ENCODE results near the gene USP48.
"Not testable (repeated sequence)": the region's sequence is repeated elsewhere in the genome, so short reads cannot be mapped to it uniquely, and the experiment has no call there.

USP48 gene, protein sequence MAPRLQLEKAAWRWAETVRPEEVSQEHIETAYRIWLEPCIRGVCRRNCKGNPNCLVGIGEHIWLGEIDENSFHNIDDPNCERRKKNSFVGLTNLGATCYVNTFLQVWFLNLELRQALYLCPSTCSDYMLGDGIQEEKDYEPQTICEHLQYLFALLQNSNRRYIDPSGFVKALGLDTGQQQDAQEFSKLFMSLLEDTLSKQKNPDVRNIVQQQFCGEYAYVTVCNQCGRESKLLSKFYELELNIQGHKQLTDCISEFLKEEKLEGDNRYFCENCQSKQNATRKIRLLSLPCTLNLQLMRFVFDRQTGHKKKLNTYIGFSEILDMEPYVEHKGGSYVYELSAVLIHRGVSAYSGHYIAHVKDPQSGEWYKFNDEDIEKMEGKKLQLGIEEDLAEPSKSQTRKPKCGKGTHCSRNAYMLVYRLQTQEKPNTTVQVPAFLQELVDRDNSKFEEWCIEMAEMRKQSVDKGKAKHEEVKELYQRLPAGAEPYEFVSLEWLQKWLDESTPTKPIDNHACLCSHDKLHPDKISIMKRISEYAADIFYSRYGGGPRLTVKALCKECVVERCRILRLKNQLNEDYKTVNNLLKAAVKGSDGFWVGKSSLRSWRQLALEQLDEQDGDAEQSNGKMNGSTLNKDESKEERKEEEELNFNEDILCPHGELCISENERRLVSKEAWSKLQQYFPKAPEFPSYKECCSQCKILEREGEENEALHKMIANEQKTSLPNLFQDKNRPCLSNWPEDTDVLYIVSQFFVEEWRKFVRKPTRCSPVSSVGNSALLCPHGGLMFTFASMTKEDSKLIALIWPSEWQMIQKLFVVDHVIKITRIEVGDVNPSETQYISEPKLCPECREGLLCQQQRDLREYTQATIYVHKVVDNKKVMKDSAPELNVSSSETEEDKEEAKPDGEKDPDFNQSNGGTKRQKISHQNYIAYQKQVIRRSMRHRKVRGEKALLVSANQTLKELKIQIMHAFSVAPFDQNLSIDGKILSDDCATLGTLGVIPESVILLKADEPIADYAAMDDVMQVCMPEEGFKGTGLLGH

GRCh38 chr1:21782868-21783678, at the start of gene USP48:
TSS of gene USP48 (minus strand) at chr1:21783149. CDS start at chr1:21782957, 192 bp downstream.
- peak; percentile 99 for DNase-seq

DNA sequence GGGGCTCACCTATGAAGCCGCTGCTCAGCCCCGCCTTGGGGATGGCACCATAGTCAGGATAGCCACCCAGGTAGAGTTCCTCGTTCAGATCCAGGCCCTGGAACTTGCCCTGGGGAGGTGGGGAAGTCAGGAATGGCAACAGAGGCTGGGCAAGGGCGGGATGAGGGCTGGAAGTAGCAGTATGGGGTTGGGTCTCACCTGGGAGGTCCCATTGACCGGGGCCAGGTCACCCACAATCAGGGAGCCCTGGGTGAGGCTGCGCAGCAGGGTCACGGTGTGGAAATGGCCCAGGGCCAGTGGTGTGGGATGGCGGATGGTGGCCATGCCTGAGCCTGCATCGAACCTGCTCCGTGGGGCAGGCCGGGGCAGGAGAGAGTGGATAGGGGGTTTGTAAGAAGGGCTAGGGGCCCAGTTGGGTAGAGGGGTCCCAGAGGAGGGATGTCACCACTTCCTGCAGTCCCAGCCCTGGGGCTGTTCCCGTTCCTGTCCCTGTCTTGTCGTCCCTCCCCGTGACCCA, 48.6 kb upstream of the USP48 start:
- no peak for DNase-seq

DNA sequence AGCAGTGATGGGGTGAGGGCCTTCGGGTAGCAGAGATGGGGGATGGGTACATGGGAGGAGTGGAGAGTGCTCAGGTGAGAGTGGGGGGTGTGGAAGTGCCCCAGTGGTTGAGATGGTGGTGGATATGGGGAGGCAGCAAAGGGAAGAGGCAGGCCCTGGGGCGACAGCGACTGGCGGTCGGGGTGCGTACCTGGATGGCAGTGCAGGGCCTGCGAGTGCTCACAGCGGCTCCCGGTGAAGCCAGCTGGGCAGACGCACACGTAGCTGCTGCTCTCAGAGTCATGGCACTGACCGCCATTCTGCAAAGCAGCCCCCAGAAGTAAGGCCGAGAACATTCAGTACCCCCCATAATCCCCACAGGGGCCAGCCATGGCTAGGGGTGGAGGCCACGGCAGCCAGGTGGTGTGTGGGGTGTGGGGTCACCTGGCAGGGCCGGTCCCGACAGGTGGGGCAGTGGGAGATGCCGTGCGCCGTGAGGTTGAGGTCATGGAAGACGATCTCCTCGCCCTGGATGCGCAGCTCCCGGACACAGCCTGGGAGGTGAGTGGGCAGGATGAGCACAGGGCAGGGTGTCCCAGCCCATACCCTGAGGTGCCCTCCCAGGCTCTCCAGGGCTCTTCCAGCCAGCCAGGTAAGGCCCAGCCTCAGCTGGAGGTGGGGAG, 48.0 kb upstream of the USP48 start:
- no peak for DNase-seq

GRCh38 chr1:21829294-21829693, 46.3 kb upstream of the USP48 start:
- DNase-seq: no peak

GRCh38 chr1:21828506-21829210, 45.7 kb upstream of the USP48 start:
- DNase-seq: no peak

DNA sequence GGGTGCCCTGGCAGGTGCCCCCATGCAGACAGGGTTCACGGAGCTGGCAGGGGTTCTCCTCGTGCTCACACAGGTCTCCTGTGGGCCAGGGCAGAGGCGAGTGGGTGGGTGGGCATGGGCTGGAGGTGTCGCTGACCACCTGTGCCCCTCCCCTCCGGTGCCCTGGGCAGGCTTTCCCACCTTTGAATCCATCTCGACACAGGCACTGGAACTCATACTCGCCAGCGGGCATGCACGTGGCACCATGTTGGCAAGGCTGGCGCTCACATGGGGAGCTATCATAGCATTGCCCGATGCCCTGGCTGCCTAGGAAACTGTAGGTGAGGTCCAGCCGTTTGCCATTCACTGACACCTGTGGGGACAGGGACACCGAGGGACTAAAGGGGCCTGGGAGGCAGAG, 45.1 kb upstream of the USP48 start:
- DNase-seq: no peak

GRCh38 chr1:21827141-21827679, 44.3 kb upstream of the USP48 start:
- no peak for DNase-seq

GRCh38 chr1:21826694-21827093, 43.7 kb upstream of the USP48 start:
- DNase-seq: not testable (repeated sequence)

DNA sequence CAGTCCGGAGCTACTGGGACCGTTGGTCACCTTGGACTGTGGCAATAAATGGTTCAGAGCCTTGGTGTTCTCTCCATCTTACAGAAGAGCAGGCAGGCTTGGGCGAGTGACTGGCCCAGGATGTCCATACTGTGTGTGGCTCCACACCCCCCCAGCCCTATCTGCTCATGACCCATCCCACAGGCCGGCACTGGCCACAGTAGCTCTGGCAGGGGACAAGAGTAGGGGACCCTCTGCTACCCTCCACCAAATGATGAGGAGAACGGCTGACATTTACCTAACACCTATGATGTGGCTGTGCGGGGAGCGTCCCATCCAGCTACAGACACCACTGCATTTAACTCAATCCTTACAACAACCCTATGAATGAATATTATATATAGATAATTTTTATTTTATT, 42.4 kb upstream of the USP48 start:
- DNase-seq: no peak

- DNase-seq: no peak
Measured at GRCh38 chr1:21824926-21825325, 42.0 kb upstream of the USP48 start.

GRCh38 chr1:21823980-21824702, 41.2 kb upstream of the USP48 start:
- DNase-seq: no peak

DNA sequence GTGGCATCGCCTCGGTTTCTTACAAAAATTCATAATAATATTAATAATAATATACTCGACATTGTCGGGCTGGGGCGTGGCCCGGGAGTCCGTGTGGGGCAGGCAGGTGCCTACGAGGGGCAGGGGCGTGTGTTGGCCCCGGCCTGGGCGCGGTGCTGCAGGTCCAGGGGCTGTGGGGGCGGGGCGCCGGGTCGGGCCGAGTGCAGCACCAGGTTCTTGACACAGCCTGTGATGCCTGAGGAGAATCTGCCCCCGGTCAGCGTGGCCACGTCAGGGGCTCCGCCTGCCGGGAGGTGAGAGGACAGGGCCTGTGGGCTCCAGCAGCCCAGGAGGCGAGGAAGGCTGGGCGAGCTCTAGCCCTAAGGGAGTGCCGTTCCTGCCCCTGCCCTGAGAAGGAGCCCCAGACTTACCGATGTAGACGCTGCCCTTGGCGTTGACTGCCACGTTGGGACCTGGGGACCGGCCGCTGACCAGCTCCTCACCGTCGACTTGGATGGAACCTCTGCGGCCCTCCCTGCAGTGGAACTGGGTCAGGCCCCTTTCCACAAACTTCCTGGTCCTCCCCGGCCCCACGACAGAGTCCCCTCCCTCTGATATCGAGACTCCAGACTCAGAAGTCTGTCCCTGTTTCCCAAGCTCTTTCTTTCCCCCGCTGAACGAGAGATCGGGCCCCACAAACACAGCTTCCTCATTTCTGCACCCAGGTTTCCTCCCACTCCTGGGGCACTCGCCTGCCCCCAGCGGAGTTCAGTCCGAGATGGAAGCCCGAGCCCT, 40.4 kb upstream of the USP48 start:
- DNase-seq: no peak

DNA sequence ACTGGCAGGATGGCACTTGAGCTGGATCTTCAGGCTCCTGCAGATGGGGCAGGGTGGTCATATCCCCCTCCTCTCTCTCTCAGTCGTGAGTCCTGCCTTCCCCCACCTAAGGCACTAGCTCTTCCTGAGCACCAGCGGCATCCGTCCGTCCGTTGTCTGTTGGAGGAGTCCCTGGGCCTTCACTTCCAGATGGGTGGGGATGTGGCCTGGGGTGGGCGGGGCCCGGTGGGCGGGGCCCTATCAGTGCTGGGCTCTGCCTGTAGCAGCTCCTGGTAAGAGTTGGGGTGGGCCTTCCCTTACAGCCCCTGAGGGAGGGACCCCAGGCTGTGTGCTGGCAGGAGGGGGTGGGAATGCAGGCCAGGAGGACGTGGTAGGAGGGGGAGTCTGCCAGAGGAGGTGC, 39.4 kb upstream of the USP48 start:
- no peak for DNase-seq

DNA sequence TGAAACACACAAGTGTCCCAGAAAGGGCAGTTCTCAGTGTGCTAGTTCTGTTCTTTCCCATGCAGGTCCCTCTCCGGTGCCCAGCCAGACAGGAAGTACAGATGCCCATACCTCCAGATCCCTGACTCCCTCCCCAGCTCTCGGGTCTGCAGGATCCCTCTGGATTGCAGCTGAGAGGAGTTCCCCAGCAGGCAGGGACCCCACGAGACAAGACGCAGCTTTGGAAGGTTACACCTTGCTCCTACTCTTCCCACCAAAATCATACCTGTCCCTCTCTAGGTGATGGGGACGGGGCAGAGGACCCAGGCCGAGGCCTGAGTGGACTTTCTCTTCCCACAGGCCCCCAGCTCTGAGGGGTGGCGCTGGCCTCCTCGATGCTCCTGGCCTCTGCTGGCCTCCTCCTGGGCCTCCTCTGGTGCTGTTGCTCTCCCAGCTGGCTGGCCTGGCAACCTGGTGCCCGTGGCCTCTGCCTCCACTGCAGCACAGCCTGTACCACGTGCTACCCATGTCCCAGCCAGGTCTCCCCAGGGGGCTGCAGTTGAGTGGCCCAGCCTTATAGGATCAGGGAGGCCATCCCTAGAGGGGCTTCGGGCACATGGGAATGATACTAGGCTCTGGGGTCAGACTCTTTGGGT, 38.6 kb upstream of the USP48 start:
- DNase-seq: no peak

DNA sequence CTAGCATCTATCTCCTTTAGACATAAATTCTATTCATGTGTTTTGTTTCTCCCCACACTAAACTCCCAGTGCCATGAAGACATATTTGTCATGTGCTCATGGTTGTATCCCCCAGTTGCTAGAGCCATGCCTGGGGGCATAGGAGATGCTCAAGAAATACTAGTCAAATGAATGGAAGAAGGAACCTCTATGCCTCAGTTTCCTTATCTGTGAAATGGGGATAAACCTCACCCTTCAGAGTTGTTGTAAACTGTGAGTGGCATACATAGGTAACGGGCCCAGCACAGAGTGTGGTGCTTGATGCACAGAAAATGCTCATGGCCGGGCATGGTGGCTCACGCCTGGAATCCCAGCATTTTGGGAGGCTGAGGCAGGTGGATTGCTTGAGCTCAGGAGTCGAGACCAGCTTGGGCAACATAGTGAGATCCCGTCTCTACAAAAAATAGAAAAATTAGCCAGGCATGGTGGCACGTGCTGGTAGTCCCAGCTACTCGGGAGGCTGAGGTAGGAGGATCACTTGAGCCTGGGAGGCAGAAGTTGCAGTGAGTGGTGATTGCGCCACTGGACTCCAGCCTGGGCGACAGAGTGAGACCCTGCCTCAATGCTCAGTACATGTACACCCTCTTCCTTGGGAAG, 37.8 kb upstream of the USP48 start:
- DNase-seq: no peak

DNA sequence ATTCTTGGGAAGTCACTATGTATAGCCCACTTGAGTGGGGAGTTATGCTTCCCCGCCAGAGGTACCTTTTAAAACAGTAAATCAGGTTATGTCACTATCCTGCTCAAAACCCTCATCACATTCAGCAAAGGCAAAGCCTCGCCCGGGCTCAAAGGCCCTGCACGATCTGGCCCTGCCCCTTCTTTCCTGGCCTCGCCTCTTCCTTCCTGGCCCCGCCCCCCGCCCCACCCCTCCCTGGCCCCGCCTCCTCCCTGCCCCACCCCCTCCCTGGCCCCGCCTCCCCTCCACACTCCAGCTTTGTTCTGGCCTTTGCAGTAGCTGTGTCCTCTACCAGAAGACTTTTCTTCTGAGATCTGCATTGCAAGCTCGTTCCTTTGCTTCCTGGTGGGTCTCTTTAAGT, 35.7 kb upstream of the USP48 start:
- DNase-seq: no peak

- DNase-seq: no peak
Measured at GRCh38 chr1:21816602-21817302, 33.8 kb upstream of the USP48 start.
